ENCODE measurements around the gene SPINDOC.

SPINDOC gene

DNA sequence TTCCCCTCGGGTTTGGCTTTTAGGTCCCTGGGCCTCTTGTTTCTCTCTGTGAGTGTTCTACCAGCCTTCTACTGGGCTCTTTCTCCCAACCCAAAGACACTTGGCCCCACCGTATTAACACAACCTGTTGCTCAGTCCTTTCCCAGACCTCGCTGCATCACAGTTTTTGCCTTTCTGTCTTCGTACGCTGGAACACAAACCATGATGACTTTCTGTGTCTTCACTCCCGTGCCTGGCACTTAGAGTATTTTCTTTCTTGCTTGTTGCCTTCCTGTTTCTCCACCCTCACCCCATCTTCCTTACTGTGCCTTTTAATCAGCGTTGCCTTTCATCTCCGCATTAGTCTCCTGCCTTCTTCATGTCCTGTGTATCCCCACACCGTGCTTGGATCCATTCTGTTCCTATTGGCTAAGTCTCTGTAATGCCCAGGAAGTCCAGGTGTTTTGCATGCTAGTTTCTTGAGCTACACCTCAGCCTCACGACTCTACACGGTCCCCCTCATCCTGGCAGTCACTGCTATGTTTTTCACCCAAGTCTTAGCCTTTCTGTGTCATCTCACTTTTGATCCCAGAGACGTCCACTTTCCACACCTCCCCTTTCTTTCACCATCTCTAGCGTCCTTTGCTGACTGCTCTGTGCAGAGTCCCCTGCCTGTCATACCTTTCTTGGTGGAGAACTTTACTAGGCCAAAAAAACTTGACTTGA lies 27.3 kb downstream of the SPINDOC start:
- H3K9me3 ChIP-seq (ENCODE audit: control insufficient read depth, insufficient read depth, low read length), result no peaks in the 10 kb centered on the region
- no peak overlapping the region for H3K27ac ChIP-seq (ENCODE audit: low read length)
- no CpG with 5 or more reads among the region's 13 CpGs for WGBS (ENCODE audit: insufficient coverage, insufficient read length)
- H3K27me3 ChIP-seq (ENCODE audit: control insufficient read depth, insufficient read depth, low read length), result no peaks in the 10 kb centered on the region
- peaks cover 10% of the 10 kb centered on the region; the same call in 1 of the 2 replicates for H3K4me1 ChIP-seq (ENCODE audit: control insufficient read depth, insufficient read depth, low read length)
- H3K36me3 ChIP-seq (ENCODE audit: control insufficient read depth, insufficient read depth, low read length), result no peaks in the 10 kb centered on the region
- H3K4me3 ChIP-seq (ENCODE audit: low read length), result peak overlapping the region; percentile 56; the same call in 1 of the 2 replicates
- DNase-seq (ENCODE audit: low read depth, low spot score), result no peak

DNA sequence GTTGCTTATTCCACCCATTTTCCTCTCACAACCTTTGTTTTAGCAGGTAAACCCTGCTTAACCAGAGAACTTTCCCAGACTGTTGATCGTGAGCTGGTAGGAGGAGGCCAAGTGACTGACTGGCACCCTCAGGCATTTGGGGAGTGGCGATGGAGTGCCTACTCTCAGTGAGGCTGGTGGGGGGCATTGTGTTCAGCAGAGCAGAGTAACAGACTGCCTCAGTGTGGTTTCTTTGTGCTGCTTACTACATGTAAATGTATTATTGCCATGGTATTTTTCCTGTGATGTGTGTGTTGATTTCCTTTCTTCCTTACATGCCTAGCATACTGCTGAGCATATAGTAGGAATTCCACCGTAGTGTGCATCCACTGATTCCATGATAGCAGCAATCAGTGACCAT lies 28.3 kb downstream of the SPINDOC start:
- Histone ChIP-seq H3K4me3 (ENCODE audit: low read length) (no peak overlapping the region), H3K36me3 (ENCODE audit: control insufficient read depth, insufficient read depth, low read length) (no peaks in the 10 kb centered on the region)
- no CpG with 5 or more reads among the region's 3 CpGs for WGBS (ENCODE audit: insufficient coverage, insufficient read length)

DNA sequence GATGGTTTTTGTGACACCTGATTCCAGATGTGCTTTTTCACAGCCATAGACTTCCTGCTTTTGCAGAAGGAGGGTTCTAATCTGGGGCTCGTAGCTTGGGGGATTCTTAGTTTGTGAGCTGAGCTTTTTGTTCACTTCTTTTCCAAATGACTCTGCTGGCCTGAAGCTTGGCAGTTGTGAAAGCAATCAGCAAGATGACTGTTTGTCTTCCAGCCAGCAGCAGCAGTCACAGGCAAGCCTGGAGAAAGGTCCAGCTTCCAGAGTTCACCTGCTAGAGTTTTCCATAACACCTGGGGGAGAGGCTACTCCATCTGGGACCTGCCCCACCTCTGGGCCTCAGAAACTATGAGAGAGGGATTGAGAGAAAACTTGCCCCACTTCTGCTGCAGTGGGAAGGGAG lies 29.8 kb downstream of the SPINDOC start:
- Histone ChIP-seq H3K27ac (ENCODE audit: low read length) (no peak overlapping the region), H3K4me1 (ENCODE audit: control insufficient read depth, insufficient read depth, low read length) (peaks cover 12% of the 10 kb centered on the region; the same call in 1 of the 2 replicates), H3K27me3 (ENCODE audit: control insufficient read depth, insufficient read depth, low read length) (no peaks in the 10 kb centered on the region), H3K4me3 (ENCODE audit: low read length) (no peak overlapping the region), H3K36me3 (ENCODE audit: control insufficient read depth, insufficient read depth, low read length) (no peaks in the 10 kb centered on the region), H3K9me3 (ENCODE audit: control insufficient read depth, insufficient read depth, low read length) (no peaks in the 10 kb centered on the region)
- WGBS (ENCODE audit: insufficient coverage, insufficient read length), result no CpG with 5 or more reads among the region's 1 CpG
- DNase-seq (ENCODE audit: low read depth, low spot score), result no peak

More for the DNA sequence above, 28.3 kb downstream of the SPINDOC start:
- H3K9me3 ChIP-seq (ENCODE audit: control insufficient read depth, insufficient read depth, low read length), result no peaks in the 10 kb centered on the region
- DNase-seq (ENCODE audit: low read depth, low spot score), result no peak
- H3K27ac ChIP-seq (ENCODE audit: low read length), result no peak overlapping the region
- no peaks in the 10 kb centered on the region for H3K27me3 ChIP-seq (ENCODE audit: control insufficient read depth, insufficient read depth, low read length)
- peaks cover 10% of the 10 kb centered on the region; the same call in 1 of the 2 replicates for H3K4me1 ChIP-seq (ENCODE audit: control insufficient read depth, insufficient read depth, low read length)

DNA sequence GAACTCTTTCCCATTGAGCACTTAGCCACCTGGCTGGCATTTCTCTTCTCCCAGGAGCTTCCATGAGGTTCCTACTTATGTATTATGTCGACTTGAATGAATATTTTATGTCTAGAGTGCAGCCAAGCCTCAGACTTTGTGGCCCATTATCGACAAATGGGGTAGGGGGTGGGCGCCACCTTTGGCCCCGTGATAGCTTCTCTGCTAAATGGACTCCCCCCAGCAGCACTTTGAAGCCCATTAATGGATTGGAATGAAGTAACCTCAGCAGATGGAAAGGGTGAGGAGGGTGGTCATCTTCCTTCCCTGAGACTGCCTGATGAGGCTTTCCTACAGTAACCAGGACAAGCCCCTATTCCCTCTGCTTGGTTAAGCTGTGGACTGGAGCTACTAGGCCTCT lies 31.6 kb downstream of the SPINDOC start:
- Histone ChIP-seq H3K27me3 (ENCODE audit: control insufficient read depth, insufficient read depth, low read length) (no peaks in the 10 kb centered on the region), H3K36me3 (ENCODE audit: control insufficient read depth, insufficient read depth, low read length) (no peaks in the 10 kb centered on the region), H3K27ac (ENCODE audit: low read length) (no peak overlapping the region), H3K9me3 (ENCODE audit: control insufficient read depth, insufficient read depth, low read length) (no peaks in the 10 kb centered on the region), H3K4me3 (ENCODE audit: low read length) (no peak overlapping the region), H3K4me1 (ENCODE audit: control insufficient read depth, insufficient read depth, low read length) (peaks cover 10% of the 10 kb centered on the region; the same call in 1 of the 2 replicates)
- no CpG with 5 or more reads among the region's 4 CpGs for WGBS (ENCODE audit: insufficient coverage, insufficient read length)
- DNase-seq (ENCODE audit: low read depth, low spot score), result no peak

DNA sequence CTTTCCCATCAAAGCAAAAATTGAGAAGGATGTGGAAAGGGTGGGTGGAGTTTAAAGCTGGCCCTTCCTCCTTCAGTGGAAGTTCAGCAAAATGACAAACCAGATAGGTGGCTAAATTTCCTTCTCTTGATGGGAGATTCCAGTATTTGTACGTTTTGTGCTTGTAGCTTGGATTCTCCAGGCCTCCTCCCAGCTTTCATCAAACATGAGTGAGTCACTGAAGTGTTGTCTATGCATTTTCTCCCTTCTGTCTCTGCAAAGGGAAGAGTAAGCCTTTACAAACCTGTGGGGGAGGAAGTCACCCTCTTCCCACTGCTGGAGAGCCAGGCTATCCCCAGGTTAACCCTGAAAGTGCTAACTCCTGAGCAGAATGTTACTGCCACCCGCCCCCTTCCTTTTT lies 32.0 kb downstream of the SPINDOC start:
- peaks cover 10% of the 10 kb centered on the region; the same call in 1 of the 2 replicates for H3K4me1 ChIP-seq (ENCODE audit: control insufficient read depth, insufficient read depth, low read length)
- no peaks in the 10 kb centered on the region for H3K9me3 ChIP-seq (ENCODE audit: control insufficient read depth, insufficient read depth, low read length)
- no peaks in the 10 kb centered on the region for H3K36me3 ChIP-seq (ENCODE audit: control insufficient read depth, insufficient read depth, low read length)
- DNase-seq (ENCODE audit: low read depth, low spot score), result no peak
- WGBS (ENCODE audit: insufficient coverage, insufficient read length), result no CpG with 5 or more reads among the region's 2 CpGs
- no peak overlapping the region for H3K27ac ChIP-seq (ENCODE audit: low read length)
- H3K4me3 ChIP-seq (ENCODE audit: low read length), result no peak overlapping the region
- no peaks in the 10 kb centered on the region for H3K27me3 ChIP-seq (ENCODE audit: control insufficient read depth, insufficient read depth, low read length)

DNA sequence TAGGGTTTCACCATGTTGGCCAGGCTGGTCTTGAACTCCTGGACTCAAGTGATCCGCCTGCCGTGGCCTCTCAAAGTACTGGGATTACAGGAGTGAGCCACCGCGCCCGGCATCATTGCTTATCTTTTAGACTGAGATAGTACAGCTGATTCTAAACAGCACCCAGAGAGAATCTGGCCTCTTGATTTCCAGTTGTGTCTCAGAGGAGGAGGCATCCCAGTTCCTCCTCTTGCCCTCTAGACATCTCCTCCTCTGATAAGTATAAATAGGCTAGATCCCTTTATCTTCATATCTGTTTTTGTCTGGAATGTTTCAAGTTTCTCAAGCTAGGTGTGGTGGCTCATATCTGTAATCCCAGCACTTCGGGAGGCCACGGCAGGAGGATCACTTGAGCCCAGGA lies 32.7 kb downstream of the SPINDOC start:
- Histone ChIP-seq H3K27me3 (ENCODE audit: control insufficient read depth, insufficient read depth, low read length) (no peaks in the 10 kb centered on the region), H3K9me3 (ENCODE audit: control insufficient read depth, insufficient read depth, low read length) (no peaks in the 10 kb centered on the region), H3K4me3 (ENCODE audit: low read length) (no peak overlapping the region), H3K36me3 (ENCODE audit: control insufficient read depth, insufficient read depth, low read length) (no peaks in the 10 kb centered on the region), H3K4me1 (ENCODE audit: control insufficient read depth, insufficient read depth, low read length) (peaks cover 8% of the 10 kb centered on the region; the same call in 1 of the 2 replicates), H3K27ac (ENCODE audit: low read length) (no peak overlapping the region)
- WGBS (ENCODE audit: insufficient coverage, insufficient read length), result no CpG with 5 or more reads among the region's 7 CpGs
- DNase-seq (ENCODE audit: low read depth, low spot score), result no peak

DNA sequence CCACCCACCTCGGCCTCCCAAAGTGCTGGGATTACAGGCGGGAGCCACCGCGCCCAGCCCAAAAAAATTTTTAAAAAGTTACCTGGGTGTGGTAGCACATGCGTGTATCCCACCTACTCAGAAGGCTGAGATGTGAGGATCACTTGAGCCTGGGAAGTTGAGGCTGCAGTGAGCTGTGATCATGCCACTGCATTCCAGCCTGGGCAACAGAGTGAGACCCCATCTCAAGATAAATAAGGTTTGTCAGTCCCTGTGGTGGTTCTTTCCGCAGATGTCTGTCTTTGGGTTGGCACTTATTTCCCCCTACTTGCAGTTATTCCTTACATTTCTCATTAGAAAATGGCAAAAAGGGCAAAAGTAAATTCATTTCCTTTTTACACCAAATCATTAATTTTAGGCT lies 33.6 kb downstream of the SPINDOC start:
- no peak for DNase-seq (ENCODE audit: low read depth, low spot score)
- no CpG with 5 or more reads among the region's 6 CpGs for WGBS (ENCODE audit: insufficient coverage, insufficient read length)
- Histone ChIP-seq H3K27me3 (ENCODE audit: control insufficient read depth, insufficient read depth, low read length) (no peaks in the 10 kb centered on the region), H3K36me3 (ENCODE audit: control insufficient read depth, insufficient read depth, low read length) (no peaks in the 10 kb centered on the region), H3K9me3 (ENCODE audit: control insufficient read depth, insufficient read depth, low read length) (no peaks in the 10 kb centered on the region), H3K4me1 (ENCODE audit: control insufficient read depth, insufficient read depth, low read length) (peaks cover 6% of the 10 kb centered on the region; the same call in 1 of the 2 replicates), H3K27ac (ENCODE audit: low read length) (no peak overlapping the region), H3K4me3 (ENCODE audit: low read length) (no peak overlapping the region)

DNA sequence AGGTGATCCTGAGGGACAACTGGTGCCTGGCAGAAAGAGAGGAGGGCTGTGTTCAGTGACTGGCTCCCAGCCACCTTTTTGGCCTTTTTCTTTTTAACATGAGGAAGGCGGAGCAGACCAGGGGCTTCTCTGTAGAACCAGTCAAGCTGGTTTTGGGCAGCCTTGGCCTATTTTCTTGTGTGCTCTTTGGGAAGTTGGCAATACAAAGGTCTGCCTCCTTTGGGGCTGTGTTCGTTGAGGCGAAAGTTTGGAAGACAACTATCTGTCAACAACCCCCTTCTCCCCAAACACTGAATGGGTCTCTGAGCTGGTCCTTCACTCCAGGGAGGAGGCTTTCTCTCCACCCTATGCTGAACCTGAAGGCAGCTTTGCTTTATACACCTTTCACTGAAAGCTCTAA lies 34.1 kb downstream of the SPINDOC start:
- WGBS (ENCODE audit: insufficient coverage, insufficient read length), result no CpG with 5 or more reads among the region's 3 CpGs
- H3K4me1 ChIP-seq (ENCODE audit: control insufficient read depth, insufficient read depth, low read length), result peaks cover 6% of the 10 kb centered on the region; the same call in 1 of the 2 replicates
- H3K36me3 ChIP-seq (ENCODE audit: control insufficient read depth, insufficient read depth, low read length), result no peaks in the 10 kb centered on the region
- no peak overlapping the region for H3K27ac ChIP-seq (ENCODE audit: low read length)
- DNase-seq (ENCODE audit: low read depth, low spot score), result peak; percentile 48
- H3K4me3 ChIP-seq (ENCODE audit: low read length), result no peak overlapping the region
- no peaks in the 10 kb centered on the region for H3K27me3 ChIP-seq (ENCODE audit: control insufficient read depth, insufficient read depth, low read length)
- H3K9me3 ChIP-seq (ENCODE audit: control insufficient read depth, insufficient read depth, low read length), result no peaks in the 10 kb centered on the region

DNA sequence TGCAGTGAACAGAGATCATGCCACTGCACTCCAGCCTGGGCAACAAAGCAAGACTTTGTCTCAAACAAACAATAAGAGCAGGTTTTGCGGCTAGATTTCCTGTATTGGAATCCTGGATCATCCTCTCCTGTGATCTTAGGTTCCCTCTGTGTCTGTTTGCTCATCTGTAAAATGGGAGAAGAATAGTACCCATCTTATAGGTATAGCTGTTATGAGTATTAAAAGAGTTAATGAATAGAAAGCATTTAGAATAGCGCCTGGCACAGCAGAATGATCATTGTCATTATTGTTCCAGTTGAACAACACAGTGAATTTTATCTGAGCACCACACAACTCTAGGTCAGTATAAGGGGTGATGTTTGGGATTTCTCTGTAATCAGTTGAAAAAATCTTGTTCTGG lies 36.4 kb downstream of the SPINDOC start:
- no peaks in the 10 kb centered on the region for H3K27me3 ChIP-seq (ENCODE audit: control insufficient read depth, insufficient read depth, low read length)
- WGBS (ENCODE audit: insufficient coverage, insufficient read length), result no CpG with 5 or more reads among the region's 2 CpGs
- H3K36me3 ChIP-seq (ENCODE audit: control insufficient read depth, insufficient read depth, low read length), result no peaks in the 10 kb centered on the region
- no peak for DNase-seq (ENCODE audit: low read depth, low spot score)
- H3K4me1 ChIP-seq (ENCODE audit: control insufficient read depth, insufficient read depth, low read length), result peaks cover 4% of the 10 kb centered on the region; the same call in 1 of the 2 replicates
- H3K4me3 ChIP-seq (ENCODE audit: low read length), result no peak overlapping the region
- H3K27ac ChIP-seq (ENCODE audit: low read length), result no peak overlapping the region
- H3K9me3 ChIP-seq (ENCODE audit: control insufficient read depth, insufficient read depth, low read length), result no peaks in the 10 kb centered on the region

DNA sequence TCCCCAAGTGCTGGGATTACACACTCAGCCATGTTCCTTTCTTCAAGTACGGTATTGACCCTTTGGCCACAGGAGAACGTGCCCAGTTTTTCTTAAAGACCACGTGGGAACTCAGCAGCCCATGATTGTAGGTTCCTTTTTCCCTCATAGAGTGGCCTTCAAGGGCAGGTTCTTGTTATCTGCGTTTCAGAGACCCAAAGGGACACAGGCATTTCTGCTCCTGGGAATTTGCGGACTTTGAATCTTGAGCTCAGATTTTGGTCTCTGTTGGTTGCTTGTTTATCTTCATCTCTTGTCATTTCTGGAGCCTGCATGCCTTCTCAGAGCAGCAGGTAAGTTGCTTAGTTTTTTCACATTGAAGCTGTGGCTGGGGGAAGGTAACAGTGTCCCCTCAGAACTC lies 37.7 kb downstream of the SPINDOC start:
- H3K27me3 ChIP-seq (ENCODE audit: control insufficient read depth, insufficient read depth, low read length), result no peaks in the 10 kb centered on the region
- no CpG with 5 or more reads among the region's 5 CpGs for WGBS (ENCODE audit: insufficient coverage, insufficient read length)
- no peak for DNase-seq (ENCODE audit: low read depth, low spot score)
- no peak overlapping the region for H3K4me3 ChIP-seq (ENCODE audit: low read length)
- H3K36me3 ChIP-seq (ENCODE audit: control insufficient read depth, insufficient read depth, low read length), result no peaks in the 10 kb centered on the region
- H3K9me3 ChIP-seq (ENCODE audit: control insufficient read depth, insufficient read depth, low read length), result no peaks in the 10 kb centered on the region
- H3K4me1 ChIP-seq (ENCODE audit: control insufficient read depth, insufficient read depth, low read length), result peaks cover 4% of the 10 kb centered on the region; the same call in 1 of the 2 replicates
- no peak overlapping the region for H3K27ac ChIP-seq (ENCODE audit: low read length)

DNA sequence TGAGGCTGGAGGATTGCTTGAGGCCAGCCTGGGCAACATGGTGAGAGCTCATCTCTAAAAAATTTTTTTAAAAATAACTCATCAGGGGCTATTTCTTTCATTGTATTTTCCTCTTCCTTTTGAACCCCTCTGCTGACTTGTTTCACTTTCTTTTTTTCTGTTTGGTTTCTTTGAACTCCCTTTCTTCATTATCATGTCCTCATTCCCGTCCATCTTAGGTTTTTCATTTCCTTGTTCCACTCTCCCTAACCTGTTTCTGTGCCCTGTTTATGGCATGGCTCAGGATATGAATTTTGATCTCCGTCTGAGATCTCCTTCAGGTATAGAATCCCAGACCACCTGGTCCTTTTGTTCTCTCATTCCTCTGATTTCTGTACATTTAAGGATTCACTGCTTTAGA lies 38.1 kb downstream of the SPINDOC start:
- no peak for DNase-seq (ENCODE audit: low read depth, low spot score)
- no peaks in the 10 kb centered on the region for H3K36me3 ChIP-seq (ENCODE audit: control insufficient read depth, insufficient read depth, low read length)
- no peaks in the 10 kb centered on the region for H3K27me3 ChIP-seq (ENCODE audit: control insufficient read depth, insufficient read depth, low read length)
- H3K27ac ChIP-seq (ENCODE audit: low read length), result no peak overlapping the region
- H3K4me3 ChIP-seq (ENCODE audit: low read length), result no peak overlapping the region
- H3K9me3 ChIP-seq (ENCODE audit: control insufficient read depth, insufficient read depth, low read length), result no peaks in the 10 kb centered on the region
- peaks cover 4% of the 10 kb centered on the region; the same call in 1 of the 2 replicates for H3K4me1 ChIP-seq (ENCODE audit: control insufficient read depth, insufficient read depth, low read length)
- no CpG with 5 or more reads among the region's 2 CpGs for WGBS (ENCODE audit: insufficient coverage, insufficient read length)
